NCI-H2171 treated with DMSO at 0.1 percent for 48 hours (cell line): Measurements from ENCODE around the gene RAI1.
A peak's percentile ranks its signal among the peaks of the same experiment; 100 is the strongest.

Source experiments
- DNase-seq: peaks from one replicate; lab custom pipeline; 2025; lab: John Stamatoyannopoulos, UW

The RAI1 gene

DNA sequence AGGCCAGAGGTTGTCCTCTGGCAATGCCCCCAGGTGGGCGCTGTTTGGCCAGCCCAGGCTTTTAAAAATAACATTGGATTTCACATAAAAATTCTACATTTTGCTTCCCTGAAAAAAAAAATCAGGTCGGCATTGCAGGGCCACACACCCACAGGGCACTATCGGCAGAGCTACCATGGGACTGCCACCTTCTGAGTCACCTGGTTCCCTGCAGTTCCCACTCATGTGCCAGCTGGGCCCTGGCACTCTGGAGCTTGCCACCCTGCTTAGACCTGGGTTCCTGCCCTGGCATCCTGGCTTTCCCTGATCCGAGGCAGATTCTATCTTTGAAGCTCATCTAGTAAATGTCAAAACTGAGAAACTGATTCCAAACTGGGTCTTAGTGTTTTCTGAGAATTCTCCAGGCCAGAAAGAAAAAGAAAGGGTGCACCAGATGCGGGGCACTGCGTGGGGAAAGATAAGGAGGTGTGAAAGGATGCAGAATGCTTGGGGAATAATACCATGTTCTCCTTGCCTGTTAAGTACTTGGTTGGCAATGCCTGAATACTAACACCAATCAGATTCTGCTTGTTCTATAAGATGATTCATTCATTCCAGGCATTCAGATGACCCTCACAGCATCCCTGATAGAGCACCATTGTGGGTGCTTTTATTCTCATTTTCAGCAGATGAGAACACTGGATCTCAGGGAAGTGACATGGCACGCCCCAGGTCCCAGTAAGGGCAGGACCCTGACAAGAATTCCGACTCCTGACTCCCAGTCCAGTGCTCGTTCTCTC is 51.8 kb downstream of the RAI1 start:
- no peak for DNase-seq

DNA sequence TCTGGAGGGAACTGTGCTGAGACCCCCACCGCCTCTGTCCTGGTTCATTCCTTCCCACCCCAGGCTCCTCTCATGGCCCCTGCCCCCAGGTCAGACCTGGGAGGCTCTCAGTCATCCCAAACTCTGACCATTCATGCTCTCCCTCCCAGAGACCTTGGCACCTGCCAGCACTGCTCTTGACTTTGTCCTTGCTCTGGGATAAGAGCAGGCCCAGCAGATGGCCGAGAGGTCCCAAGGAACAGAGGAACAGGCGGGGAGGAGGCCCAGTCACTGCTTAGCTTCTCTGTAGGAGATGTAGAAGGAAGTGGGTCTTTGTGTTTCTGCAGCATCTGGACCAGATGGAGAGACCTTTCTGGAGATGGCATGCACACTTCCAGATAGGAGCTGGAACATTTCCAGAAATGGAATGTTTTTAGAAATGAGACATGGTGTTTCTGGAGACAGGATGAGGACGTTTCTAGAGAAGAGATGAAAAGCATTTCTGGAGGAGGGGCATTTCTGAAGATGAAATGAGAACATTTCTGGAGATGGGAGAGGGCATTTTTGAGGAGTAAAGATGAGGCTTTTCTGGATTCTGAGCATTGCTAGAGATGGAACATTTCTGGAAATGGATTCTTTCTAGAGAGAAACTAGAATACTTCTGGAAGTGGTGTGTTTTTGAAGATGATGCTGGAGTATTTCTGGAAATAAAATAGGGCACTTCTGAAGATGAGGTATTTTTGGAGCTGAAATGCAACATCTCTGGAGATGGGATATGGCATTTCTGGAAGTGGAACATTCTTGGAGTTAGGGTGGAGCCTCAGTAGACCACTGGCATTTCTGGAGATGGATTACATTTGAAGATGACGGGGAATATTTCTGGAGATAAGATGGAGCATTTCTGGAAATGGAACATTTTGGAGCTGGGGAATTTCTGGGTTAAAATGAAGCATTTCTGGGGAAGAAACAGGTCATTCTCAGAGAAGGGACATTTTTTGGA is 55.2 kb downstream of the RAI1 start:
- DNase-seq, result peak; percentile 51

DNA sequence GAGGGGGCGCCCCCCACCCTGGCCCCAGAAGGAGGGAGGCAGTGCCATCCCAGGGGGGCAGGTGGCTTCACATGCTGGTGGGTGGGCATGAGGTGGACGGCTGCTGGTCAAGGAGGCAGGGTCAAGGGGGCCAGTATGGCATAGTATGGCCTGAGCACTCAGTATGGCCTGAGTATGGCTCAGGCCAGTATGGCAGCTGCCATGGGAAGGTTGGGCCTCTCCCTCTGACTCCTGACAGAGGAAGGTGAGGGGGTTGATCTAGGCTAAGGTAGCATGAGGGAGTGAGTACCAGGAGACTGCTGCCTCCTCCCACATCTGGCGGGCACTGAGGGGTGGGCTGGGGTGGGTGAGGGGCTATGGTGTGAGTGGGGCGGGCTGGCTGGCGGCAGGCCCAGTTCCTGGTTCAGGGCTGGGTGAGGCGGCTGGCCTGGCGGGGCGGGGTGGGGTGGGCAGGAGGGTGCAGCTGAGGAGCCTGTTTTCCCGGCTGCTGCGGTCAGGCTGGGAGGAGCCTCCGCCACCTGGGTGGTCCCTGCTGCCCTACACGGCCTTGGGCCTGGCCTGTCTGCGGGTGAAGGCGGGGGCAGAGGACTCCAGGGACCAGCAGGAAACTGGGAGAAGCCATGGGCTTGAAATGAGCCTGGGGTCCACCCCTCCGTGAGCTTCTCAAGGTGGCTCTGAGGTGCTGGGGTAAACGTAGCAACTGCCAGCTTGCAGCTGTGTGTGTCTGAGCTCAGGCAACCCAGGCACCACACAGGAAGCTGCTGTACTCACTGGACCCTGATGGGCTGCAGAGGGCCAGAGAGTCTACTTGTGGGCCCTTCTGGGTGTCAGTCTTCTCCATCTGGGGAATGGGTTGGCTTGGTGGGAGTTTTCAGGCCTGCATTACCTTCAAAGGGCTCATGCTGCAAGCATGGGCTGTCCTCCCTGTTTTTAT is 57.0 kb downstream of the RAI1 start:
- DNase-seq, result no peak

DNA sequence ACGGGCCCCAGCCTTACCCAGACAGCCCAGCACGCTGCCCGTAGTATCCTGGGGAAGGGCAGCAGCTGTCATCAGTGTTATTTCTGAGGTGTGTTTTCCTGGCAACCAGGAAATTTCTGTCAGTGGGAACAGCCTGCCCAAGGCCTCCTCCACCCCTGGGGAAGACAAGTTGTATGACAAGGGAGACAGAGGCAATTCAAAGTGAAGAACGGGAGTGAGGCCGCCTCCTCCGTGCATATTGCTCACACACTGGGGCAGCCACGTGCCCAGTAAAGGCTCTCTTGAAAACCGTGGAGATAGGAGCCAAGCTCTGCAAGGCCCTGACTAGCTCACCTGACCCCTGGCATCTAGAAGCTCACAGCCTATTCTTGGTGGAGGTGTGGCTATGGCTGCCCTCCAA is 57.6 kb downstream of the RAI1 start:
- peak; percentile 33 for DNase-seq

DNA sequence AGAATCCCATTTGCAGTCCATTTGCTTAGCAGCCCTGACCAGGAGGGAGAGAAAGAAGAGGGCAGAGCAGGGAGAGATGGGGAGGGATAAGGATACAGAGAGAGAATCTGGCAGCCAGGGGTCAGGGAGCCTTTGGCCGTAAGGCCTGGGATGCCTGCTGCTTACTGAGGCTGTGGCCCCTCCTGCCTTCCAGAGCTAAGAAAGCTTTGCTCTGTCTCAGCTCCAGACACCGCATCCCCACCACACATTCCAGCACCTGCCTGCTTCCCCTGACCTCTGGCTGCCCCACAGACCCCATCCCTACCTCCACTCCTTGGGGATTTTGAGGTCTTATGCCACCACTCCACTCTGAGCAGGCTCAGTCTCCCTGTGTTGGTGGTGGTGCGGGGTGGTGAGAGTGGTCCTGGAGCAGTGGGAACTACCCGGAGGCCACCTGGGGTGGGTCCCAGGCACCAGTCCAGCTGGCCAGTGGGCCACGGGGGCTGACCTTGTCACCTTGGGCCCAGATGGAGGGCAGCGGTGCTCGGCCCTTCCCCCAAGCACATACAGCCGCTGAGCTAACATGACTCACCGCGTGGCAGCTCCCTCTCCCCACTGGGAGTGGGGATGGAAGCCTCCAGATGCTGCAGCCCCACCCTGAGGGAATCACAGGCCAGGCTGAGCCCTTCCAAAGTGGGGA is 58.3 kb downstream of the RAI1 start:
- peak; percentile 17 for DNase-seq

DNA sequence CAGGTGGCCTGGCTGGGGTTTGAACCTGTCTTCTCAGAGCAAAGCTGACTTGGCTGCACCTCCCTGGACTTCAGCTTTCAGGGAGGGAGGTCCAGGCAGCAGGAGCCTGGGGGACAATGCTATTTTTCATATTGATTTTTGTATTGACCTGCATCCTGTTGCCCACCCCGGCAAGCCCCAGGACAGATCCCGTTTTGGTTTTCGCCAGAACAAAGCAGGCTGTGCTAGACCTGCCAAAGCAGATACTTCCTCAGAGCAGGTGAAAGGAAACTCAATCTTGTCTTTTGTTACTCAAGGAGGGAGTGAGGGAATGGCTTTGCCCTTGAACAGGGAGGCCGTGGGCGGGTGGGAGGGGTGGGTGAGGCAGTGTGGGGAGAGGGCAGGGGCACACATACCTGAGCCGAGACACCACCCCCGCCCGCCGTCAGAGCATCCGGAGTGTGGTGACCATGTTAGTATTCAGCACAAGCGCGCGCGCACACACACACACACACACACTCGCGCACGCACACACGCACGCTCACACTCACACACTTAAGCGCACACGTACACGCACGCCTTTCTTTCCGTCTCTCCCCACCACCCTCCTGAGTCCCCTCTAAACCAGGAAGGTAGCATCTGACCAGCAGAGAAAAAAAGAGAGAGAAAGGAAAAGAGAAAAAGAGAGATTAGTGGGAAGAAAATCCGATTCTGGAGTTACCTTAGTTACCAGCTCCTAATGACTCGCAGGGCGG is 59.5 kb downstream of the RAI1 start:
- no peak for DNase-seq

DNA sequence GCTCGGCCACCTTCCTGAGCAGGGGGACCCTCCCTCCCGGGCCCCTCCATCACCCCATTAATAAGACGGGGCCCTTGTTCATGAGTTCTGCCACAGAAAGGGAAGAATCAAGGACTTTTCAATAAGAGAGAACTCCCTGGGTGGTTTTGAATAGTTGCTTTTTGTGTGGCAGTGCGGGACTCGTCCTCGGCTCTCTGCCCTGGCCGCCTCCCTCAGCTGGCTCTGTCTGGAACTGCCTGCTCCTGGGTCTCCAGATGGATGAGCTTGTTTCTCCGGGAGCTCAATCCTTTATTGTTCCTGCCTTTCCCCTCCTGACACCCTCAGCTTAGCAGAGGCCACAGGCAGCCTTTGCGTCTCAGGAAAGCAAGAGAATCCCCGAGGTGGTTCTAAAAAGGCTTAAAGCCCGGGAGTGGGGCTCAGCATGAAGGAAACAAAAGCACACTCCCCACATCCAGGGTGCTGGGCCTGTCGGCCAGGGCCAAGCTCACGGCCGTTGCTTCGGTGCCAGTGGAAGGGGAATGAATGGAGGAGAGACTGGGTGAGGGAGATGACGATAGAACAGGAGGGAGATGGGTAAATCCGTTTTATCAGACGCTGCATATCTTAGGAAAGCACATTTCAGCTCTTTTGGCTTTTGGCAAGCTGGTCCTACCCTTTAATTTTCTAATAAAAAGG is 60.2 kb downstream of the RAI1 start:
- DNase-seq, result peak; percentile 69

DNA sequence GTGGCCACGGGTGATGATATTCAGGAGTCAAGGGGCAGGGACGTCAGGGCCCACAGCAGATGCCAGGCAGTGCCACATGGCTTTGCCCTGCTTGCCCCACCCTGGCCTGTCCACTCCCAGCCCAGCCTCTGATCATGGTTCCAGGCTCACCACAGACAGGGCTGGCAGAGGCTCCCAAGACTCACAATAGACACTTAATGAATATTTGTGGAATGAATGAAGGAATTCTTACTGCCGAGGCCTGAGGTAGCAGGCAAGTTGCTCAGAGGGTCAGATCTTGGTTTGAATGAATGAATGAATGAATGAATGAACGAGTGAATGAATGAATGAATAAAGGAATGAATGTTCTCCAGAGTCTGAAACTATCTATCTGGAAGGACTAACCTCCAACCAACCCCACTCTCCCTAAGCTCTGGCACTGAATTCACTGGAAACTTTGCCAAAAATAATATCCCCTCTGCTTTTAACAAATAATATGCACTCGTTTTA is 60.9 kb downstream of the RAI1 start:
- no peak for DNase-seq

DNA sequence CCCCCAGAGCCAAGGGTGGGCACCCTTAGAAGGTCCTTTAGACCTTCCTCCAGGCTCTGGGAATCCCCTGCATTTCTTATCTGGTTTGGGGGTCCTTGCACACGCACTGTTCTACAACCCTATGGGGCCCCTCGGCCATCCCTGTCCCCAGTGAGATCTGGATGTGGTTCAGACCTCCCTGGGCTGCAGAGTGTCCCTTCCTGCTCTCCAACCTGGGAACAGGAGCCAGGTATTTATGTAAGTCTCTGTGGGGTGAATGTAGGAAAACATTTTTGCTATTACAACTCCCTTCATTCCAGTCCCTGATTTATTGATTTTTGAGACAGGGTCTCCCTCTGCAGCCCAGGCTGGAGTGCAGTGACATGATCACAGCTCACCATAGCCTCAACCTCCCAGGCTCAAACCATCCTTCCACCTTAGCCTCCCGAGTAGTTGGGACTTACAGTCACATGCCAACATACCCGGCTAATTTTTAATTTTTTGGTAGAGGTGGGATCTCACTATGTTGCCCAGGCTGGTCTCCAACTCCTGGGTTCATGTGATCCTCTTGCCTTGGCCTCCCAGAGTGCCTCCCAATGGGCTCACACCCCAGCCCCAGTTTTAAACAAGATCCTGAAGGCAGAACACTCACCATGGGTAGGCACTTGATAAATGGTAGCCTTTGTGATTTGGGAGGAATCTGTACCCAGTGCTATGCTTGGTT is 61.6 kb downstream of the RAI1 start:
- DNase-seq, result no peak

DNA sequence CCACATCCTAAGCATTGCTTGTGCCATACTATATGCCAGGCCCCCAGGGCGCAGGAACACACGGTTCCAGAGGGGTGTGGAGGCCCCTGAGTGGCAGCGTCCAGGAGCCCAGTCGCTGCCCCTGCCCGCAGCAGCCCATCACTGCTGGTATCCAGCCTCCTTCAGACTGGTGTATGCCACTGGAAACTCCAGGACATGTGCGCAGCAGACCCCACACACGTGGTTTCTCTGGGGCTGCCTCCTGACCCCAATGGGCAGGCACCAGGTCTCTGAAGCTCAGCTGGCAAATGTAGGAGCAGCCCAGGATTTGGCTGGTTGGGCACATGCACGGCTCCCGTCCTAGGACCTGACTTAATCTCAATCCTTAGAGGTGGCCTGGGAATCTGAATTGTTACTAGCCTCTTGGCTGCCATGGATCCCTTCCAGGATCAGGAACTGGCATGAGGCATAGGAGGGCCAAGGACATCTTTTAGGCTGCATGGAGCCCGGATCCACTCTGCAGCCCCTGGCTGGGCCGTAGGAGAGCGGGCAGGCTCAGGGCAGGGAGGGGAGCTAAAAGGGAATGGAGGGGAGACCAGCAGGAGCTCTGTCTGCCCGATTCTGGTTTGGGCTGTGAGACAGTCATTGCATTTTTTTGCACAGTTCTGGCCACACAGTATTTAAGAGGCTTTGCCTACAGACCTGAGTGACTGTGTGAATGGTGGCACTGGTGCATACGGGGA is 62.3 kb downstream of the RAI1 start:
- DNase-seq, result no peak

DNA sequence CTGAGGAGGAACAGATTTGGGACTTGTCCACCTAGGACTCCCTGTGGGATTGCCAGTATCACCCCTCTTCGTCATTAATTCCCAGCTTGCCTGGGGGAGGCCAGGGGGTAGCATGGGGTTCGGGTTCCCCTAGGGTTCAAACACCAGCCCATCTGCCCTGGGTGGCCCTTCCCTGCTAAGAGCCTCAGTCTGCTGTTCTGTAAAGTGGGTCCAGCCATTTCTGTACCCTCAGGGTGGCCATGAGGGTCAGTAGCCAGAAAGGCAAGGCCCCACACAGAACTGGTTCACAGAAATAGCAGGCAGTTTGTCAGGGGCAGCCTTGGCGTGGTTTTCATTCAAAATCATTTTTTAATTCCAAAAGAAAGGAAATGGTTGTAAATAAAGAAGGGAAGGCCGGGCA is 62.9 kb downstream of the RAI1 start:
- DNase-seq, result no peak

DNA sequence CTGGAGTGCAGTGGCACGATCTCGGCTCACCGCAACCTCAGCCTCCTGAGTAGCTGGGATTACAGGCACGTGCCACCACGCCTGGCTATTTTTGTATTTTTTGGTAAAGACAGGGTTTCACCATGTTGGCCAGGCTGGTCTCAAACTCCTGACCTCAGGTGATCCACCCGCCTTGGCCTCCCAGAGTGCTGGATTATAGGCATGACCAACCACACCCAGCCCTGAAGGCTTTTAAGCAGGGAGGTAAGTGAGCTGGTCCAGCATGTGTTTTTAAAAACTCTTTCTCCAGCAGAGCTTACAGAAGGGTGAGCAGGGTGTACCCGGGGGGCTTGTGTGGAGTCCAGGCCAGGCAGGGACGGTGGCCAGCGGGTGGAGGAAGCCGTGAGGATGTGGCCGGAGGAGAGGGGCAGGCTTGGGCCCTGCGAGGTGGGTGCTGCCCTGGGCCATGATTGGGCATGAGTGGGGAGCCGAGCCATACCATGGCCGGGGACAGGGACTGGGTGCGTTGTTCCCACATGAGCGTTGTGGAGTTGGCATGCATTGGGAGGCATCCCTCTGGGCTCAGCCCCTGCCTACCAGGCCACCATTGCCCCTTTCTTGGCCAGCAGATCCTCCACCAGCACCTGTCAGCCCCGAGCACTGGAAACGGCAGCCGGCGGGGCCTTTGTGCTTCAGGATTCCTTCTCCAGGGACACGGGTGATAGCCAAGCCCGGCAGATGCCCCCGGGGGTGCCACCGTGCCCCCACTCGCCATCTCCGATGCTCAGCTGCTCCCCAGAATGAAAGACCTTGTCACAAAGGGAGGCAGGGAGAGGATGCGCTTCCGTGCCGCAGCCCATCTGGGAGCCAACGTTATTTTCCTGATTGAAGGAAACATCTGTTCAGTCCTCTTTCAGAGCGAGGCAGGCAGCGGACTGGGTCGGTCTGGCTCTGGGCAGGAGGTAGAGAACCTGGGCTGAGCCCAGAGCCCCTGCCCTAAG is 64.5 kb downstream of the RAI1 start:
- peak; percentile 95 for DNase-seq

DNA sequence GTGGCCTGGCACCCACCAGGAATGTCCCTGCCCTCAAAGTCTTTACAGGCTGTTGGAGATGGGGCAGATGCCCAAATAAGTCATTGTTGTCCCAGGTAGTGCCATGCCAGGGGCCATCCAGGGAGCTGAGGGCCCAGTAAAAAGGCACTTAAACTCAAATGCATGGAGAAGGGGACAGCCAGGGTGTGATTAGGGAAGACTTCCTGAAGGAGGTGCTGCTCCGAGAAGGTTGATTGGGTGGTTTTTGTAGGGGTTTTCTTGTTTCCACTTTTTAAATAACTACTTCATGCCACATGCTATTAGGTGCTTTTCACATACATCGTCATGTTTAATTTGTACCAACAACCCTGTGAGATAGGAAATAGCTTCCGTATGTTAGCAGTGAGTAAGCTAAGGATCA is 66.9 kb downstream of the RAI1 start:
- peak; percentile 39 for DNase-seq

DNA sequence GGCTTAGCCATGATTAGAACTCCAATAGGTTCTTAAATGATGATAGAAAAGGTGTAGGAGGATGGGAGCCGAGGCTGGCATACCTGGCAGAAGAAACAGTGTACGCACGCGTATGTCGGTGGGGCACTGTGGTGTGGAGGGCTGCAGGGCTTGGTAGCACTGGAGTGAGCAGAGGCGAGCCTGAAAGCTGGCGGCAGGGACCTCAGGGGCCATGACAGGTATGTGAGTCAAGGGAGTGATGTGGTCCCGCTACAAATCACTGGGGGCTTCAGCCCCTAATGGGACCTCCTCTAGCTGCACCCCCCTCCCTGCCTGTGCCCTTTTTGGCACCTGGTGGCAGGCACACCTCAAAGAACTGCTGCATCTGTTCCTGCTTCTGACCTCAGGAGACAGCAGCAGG is 67.3 kb downstream of the RAI1 start:
- no peak for DNase-seq

DNA sequence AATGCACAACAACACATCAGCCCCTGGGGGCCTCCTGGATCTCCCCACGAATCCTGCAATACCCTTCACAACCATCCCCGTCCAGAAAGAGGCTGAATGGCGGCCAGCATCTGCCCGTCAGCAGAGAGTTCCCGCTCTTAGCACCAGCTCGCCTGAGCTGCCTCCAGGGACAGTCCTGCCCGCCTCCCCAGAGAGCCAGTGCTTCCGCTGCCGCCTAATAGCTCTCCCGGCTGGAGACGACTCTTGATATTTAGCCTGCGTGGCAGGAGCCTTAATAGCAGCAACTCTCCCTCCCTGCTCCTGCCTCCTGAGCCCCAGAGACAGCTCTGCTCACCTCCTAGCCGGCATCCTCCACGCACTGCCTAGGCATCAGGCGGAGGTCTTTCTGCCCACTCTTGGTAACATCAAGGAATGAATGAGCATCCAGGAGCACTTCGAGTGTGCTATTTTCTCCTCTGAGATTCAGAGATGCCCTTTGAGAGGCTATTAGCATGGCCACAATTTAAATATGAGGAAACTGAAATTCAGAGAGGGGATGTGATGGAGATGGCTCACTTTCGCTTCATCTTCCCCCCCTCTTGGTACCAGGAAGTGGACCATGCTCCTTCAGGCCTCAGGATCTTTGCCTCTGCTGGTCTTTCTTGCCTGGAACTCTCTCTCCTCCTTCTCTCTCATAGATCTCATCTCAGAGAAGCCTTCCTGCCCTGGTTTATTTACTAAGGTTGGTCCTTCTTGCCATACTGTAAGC is 67.9 kb downstream of the RAI1 start:
- DNase-seq, result peak; percentile 95

DNA sequence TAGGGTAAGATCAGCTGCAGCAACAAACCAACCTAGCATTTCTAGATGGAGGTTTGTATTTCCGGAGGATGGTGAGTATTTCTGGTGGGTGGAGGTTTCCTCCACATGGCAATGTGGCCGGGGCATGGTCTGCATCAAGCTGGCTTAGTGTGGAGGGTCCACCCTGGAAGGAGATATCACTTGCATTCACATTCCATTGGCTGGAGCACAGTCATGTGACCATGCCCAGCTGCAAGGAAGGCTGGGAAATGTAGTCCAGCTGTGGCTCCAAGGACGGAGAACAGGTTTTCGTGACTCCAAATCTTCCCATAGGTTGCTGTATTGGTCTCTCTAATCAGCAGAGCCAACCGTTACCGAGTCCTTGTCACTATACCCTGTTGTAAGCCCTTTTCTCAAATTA is 68.7 kb downstream of the RAI1 start:
- peak; percentile 77 for DNase-seq

DNA sequence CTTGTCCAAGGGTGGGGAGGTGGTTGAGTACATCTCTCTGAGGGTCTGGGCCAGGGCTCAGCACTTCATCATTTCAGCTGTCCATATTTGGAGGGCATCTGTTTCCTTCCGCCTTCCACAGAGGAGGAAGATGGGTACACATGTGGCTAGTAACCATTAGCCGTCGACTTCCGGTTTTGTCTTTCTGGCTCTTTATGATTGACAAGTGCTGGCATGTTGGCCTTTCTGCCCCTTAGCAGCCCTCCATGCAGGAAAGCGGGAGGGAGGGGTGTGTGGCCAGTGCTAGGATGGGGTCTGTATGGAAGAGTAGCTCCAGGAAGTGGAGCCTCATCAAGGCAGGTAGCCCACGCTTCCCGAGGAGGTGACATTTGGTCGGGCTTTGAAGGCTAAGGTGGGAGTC is 69.6 kb downstream of the RAI1 start:
- peak; percentile 43 for DNase-seq
